Glomerular visceral epithelial cell (primary cell): Measurements from ENCODE around the gene IRAK3.
"Not testable (repeated sequence)": the region's sequence is repeated elsewhere in the genome, so short reads cannot be mapped to it uniquely, and the experiment has no call there.

Source experiments
- DNase-seq: peaks from one replicate; pipeline ENCODE4 v3.0.0-alpha.2; 2016; ENCODE audit errors: extremely low spot score

Gene IRAK3

GRCh38 chr12:66169221-66170170 lies 19.5 kb upstream of the IRAK3 start, which contains the start of gene TMBIM4:
Gene TMBIM4 (minus strand): TSS chr12:66169996. CDS start chr12:66169951, 45 bp downstream.
- peak; percentile 88 for DNase-seq

GRCh38 chr12:66170606-66171005 lies 18.4 kb upstream of the IRAK3 start:
- no peak for DNase-seq

GRCh38 chr12:66174391-66175325 lies 14.4 kb upstream of the IRAK3 start:
- not testable (repeated sequence) for DNase-seq

GRCh38 chr12:66176105-66176900 lies 12.7 kb upstream of the IRAK3 start:
- DNase-seq = no peak

GRCh38 chr12:66182956-66183355 lies 6.1 kb upstream of the IRAK3 start:
- no peak for DNase-seq

GRCh38 chr12:66184822-66185221 lies 4.2 kb upstream of the IRAK3 start:
- not testable (repeated sequence) for DNase-seq

GRCh38 chr12:66187036-66187435 lies 2.0 kb upstream of the IRAK3 start:
- DNase-seq = no peak

- no peak for DNase-seq
Measured at GRCh38 chr12:66187821-66188220, 1.2 kb upstream of the IRAK3 start.

GRCh38 chr12:66189486-66189843 lies 451 bp downstream of the IRAK3 start:
- DNase-seq = no peak

GRCh38 chr12:66189889-66190288 lies 875 bp downstream of the IRAK3 start:
- DNase-seq = no peak

- no peak for DNase-seq
Measured at GRCh38 chr12:66190519-66191370, 1.7 kb downstream of the IRAK3 start.

GRCh38 chr12:66191547-66192126 lies 2.6 kb downstream of the IRAK3 start:
- no peak for DNase-seq

- DNase-seq = no peak
Measured at GRCh38 chr12:66194122-66194521, 5.1 kb downstream of the IRAK3 start.

- no peak for DNase-seq
Measured at GRCh38 chr12:66195242-66195641, 6.2 kb downstream of the IRAK3 start.

GRCh38 chr12:66196806-66197205 lies 7.8 kb downstream of the IRAK3 start:
- peak; percentile 30 for DNase-seq

GRCh38 chr12:66197495-66197921 lies 8.5 kb downstream of the IRAK3 start:
- no peak for DNase-seq

GRCh38 chr12:66199141-66199540 lies 10.1 kb downstream of the IRAK3 start:
- no peak for DNase-seq

- DNase-seq = no peak
Measured at GRCh38 chr12:66199831-66200509, 11.0 kb downstream of the IRAK3 start.

- no peak for DNase-seq
Measured at GRCh38 chr12:66203820-66204219, 14.8 kb downstream of the IRAK3 start.

GRCh38 chr12:66206141-66206540 lies 17.1 kb downstream of the IRAK3 start:
- no peak for DNase-seq
